Activated naive CD4-positive, alpha-beta T cell treated with Interleukin-2 at 50 U/mL for 16 hours (primary cell): ENCODE measurements around the gene SOX11.
"Not testable (repeated sequence)": the region's sequence is repeated elsewhere in the genome, so short reads cannot be mapped to it uniquely, and the experiment has no call there.

Experiments used
- DNase-seq: peaks from one replicate; pipeline ENCODE4 v3.0.0-alpha.2; 2020

Gene SOX11

DNA sequence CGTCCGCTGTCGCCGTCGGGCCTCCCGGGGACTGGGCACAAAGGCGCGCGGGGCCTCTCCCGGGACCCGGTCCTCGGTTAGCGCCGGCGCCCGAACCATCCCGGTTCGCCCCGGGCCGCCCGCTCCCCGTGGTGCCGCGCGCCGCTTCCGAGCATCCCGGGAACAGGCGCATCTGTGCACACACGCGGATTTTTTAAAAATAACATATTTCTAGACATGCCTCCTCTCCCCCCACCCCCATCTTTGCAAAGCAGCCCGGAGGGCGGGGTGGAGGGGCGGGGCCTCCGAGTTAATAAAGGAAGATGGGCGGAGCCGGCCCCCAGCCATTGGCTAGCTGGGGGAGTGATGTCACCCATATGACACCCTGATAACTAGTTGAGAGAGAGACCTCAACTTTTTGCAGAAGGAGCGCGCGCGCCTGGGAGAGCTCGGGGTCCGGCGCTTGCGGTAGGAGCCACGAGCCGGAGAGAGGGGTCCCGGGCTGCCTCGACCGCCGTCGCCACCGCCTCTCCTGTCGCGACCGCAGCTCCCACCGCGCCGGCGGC is at the start of gene SOX11:
Gene SOX11 (plus strand): TSS at position 400 of the 545 bp plus-strand sequence. CDS start 338 bp downstream, outside the sequence.
- DNase-seq: no peak

DNA sequence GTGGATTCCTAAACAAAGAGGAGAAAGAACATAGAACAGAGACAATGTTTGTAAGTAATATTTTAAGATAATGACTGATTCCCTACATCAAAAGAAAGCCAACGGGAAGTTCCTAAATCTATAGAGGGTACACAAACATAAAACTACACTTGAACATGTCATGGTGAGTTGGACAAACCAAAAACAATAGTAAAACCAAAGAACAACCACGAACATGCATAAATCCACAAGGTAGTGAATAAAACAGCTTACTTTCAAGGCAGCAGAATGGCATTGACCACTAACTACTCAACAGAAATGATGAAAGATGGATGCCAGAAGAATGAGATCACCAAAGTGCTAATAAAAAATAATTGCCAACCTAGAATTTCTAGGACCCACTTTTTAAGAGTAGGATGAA is 39.5 kb upstream of the SOX11 start:
- not testable (repeated sequence) for DNase-seq

DNA sequence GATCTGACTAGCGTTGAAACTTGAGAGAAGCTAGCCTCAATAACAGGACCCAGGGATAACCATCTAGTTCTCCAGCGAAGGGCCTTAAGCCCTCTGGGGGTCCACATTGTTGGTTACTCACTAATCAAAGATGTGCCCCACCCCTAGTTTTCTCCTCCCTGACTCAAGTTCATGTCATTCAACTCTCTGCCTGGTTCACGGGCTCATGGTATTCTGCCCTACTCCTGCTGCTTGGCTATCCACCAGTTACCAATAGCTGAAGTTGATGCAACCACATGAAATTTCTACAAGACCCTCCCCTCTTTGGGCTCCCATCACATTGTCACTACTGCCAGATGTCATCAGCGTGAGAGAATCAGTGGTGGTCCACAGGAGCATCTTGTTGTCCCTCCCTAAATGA is 38.4 kb upstream of the SOX11 start:
- DNase-seq: not testable (repeated sequence)

DNA sequence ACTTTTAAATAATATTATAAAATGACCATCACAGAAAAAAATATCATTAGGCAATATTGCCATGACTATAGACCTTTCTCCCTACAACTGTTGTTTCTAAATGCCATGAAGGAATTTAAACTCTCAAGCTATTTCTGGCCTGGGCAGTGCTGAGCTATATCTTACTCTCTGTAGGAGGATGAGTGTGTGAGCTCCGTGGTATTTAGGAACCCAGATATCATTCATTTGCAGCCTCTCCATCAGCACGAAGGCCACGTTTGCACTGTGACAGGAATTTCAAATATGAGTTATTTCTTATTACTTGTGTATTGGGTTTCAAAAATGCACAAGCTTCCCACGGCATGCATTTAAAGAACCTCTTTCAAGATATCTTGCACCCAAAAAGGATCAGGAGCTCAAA is 35.0 kb upstream of the SOX11 start:
- no peak for DNase-seq

DNA sequence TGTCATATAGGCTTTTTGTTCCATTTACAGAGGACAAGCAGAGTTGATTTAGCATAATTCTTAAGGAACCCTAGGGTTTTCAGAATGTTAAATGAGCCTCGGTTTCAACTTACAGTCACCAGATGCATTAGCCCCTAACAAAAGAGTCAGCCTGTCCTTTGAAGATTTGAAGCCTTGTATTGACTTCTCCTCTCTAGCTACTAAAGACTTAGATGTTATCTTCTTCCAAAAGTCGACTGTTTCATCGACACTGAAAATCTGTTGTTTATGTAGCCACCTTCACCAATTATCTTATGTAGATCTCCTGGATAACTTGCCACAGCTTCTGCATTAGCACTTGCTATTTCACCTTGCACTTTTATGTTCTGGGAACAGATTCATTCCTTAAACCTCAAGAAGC is 31.6 kb upstream of the SOX11 start:
- no peak for DNase-seq

DNA sequence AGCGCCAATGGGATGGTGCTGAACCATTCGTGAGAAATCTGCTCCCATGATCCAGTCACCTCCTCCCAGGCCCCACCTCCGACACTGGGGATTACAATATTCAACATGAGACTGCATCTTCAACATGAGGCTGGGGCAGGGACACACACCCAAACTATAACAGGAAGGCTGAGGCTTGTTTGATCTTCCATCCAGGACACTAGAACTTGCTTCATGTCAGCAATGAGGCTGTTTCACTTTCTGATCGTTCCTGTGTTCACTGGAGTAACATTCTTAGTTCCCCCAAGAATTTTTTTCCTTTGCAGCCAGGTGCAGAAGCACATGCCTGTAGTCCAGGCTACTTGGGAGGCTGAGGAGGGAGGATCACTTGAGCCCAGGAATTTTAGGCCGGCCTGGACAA is 30.8 kb upstream of the SOX11 start:
- DNase-seq: no peak

DNA sequence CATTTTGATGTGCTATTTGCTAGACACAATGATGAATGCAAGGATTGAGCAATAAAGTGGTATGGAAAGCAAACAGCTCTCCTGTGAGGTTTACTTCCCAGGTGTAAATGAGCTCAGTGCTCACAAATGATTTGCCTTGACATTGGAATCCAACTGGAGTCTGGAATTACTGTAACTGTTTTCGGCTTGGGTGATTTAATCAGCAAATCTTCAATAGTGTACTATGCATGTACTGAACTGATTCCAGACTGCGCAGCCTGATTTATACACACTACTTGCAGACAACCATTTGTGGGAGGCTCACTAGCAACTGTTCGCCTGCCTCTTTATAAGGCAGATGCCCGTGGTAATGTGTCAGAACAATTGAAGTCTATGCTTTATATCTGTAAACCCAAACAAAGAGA is 27.9 kb upstream of the SOX11 start:
- no peak for DNase-seq

DNA sequence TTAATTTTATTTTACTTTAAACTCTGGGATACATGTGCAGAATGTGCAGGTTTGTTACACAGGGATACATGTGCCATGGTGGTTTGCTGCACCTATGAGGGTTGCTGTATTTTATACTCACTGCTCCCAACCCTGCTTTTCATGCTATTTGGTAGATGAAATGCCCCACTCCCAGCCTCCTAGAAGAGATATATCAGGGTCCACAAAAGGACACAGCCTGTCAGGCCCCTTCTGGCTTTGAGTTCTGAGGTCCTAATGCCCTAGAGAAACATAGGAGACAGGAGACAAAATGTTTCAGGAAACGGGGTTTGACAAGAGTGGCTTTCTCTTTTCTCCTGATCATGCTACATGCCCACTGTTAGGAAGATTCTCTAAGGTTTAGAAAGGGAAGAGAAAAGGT is 27.1 kb upstream of the SOX11 start:
- no peak for DNase-seq

DNA sequence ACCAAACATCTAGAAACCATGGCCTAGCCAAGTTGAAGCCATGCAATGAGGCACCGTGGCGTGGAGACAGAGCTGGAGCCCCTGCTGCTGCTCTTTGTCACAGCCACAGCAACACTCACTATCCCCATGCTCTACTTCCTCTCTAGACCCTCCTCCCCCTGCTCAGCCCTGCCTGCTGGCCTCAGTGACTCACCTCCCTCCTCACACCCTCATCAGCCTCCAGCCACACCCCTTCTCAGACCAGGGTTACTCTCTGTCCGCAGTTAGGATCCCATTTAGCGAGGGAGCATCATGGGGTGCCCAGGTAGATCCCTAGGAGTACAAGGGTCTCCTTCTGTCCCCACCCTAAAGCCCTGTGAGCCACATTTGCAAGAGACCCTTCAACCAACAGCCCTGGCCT is 25.4 kb upstream of the SOX11 start:
- no peak for DNase-seq

DNA sequence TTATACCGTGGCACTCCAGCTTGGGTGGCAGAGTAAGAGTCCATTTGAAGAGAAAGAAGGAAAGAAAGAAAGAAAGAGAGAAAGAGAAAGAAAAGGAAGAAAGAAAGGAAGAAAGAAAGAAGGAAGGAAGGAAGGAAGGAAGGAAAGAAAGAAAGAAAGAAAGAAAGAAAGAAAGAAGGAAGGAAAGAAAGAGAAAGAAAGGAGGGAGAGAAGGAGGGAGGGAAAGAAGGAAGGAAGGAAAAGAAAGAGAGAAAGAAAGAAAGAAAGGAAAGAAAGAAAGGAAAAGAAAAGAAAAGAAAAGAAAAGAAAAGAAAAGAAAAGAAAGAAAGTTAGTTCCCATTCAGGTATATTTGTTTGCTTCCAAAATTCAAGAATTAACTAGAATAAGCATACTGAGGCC is 24.5 kb upstream of the SOX11 start:
- DNase-seq: not testable (repeated sequence)

DNA sequence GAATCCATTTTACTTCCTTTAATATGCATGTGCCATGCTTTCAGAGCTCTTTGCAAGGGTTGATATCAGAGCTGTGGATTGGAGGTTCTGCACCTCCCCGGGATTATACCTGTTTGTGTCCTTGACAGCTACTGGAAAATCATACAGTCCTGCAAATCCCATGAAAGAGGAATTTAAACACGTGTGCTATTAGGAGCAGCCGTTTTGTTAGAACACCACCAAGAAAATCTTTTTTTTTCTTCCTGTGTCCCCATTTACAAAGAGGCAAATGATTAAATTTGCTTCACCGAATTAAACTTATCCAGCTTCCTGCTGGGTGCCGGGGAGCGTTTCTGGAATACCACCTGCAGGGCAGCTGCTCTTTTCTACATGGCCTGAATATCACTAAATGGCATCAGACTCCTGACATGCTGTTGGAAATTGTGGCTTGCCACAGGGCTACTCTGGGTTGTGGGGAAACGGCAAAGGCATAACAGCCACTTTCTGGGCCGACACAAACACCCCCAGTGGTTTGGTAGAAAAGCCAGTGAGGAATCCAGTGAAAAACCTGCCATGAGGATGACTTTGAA is 23.4 kb upstream of the SOX11 start:
- no peak for DNase-seq

DNA sequence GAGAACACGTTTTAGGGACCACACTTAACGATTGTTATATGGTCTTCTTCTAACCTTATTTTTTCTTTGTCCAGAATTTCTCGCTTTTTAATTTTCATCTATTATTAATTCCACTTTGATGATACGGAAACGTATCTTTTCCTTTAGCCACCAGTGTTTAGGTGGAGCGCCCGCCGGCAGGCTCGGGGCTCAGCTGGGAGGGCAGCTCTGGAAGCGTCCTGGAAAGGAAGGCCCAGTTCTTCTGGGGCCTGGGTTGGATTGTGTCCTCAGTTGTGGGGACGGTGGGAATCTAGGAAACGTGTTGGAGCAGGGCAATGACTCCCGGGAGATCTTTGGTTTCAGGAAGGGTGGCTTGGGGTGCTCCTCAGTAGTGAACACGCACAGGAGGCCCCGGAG is 19.4 kb upstream of the SOX11 start:
- DNase-seq: no peak

DNA sequence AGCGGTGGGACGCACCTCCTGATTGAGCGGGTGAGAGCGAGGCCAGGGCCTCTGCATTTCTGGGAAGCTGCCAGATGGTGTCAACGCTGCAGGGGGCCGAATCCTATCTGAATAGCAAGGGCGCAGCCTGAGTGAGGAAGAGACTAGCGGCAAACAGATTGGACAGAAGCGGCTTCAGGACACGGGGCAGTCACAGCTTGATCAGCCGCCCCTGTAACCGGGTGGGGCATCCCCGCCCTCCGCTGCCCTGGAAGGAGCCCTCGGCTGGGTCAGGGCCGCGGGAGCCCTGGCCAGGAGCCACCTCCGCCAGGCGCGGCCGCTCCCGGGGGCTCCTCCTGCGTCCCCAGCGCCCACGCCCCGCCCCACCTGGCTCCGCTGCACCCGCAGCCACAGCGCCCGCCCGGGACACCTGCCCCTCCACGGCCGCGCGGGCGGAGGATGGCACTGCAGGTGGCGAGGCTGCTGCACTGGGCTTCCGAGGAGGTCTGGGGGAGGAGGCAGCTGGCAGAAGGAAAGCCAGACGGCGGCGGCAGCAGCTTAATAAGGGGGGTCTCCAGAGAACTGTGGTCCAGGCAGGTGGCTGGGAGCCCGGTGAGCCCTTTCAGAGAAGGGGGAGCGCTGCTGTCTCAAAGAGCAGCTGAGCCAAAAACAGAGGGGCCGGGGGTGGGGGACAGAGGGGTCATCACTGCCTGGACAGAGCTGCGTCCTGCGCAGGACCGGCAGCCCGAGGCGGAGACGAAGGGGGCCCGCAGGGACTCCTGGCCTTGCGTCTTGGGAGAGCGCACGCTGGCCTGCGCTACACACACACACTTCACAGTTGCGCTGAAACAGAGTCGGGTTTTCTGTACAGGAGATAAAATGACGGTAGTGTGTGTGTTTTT is 18.8 kb upstream of the SOX11 start:
- no peak for DNase-seq

DNA sequence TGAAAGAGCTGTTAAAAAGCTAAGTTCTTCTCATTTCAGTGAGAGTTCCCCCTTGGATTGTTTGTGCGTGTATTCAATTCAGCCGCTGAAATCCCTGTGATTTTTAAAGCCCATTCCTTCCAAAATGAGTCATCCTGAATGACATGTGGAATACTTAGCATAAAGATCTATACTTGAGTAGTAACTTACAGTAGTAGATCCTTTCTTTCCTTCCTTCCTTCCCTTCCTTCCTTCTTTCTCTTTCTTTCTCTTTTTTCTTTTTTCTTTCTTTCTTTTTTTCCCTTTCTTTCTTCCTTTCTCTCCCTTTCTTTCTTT is 18.2 kb upstream of the SOX11 start:
- DNase-seq: no peak

DNA sequence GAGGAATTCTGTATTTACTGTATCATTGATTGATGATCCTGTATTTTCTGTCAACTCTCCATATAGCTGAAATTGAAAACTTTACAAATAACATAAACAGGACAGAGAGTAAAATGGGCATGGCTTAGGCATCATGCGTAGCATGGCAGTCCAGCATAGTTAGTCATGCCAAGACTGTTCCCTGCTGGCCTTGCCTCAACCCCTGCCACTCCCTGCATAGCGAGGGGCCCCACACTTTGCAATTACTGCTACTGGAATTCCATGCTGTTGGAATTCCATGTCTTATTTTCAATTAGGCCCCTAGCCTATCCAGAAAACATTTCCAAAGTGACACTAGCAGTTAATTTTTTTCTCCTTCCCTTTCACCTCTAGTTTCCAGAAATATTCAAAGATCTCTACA is 15.1 kb upstream of the SOX11 start:
- DNase-seq: no peak

DNA sequence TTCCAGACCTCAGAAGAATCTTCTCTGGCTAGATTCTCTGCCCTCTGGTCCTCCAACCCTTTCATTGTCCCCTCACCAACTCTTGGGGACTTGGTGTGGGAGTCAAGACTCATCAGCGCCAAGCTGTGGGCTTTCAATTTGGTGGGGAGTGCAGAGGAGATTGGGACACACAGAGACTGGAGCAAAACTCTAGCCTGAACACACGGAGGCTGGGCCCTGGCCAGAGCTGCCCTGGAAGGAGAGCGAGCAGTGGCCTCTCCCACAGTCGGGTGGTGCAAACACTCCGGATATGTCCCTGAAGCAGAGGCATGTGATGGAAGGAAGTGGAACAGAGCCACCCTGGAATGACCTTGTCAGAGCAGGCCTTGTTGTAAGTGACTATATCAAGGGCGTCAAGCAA is 8.7 kb upstream of the SOX11 start:
- no peak for DNase-seq

DNA sequence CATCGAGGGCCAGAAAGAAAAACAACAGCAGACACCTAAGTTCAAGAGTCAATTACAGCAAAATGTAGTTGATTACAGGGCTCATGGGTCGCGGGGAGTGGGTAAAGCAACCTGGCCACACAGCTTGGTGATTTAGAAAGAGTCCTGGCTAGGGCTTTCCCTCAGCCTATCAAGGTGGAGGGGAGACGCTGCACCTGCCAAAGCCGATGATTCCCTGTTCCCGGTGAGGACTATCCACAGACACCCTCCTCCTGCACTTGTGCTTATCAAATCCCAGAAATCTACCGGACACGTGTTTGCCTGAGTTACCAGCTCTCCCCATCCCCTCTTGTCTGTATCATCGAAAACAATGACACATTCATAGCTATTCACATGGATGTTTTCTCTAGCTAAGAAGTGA is 7.0 kb upstream of the SOX11 start:
- DNase-seq: no peak

DNA sequence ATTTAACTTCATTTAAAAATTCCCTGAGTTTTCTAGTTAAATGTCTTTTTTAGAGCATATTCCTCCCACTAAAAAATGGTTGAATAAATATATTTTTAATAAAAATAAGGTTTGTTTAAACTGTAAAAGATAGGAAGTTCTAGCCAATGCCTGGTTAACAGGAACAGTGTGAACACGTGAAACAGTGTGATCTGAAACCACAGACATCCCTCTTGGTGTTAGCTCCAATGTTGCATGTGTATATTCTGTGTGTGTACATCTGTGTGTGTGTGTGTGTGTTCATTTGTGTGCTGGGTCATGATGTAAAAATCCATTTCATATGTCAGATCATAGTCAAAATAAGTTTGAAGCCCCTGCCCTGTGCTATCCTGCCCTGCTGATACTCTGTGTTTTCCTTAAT is 6.1 kb upstream of the SOX11 start:
- no peak for DNase-seq

DNA sequence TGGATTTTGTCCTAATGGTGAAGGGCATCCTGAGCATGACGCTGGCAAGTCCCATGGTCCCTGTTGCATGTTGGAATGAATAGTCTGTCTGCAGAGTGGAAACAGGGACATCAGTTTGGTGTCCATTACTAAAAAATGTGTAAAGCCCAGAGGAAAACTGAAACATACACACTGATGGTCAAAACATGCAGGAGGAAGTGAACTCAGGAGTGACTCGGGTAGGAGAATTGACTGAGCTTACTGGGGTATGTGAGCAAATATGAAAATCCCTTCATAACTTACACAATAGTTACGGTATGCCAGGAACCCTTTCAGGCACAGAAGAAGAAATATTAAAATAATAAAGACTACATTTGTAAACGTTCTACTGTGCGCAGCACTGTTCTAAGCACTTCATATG is 5.6 kb upstream of the SOX11 start:
- no peak for DNase-seq

DNA sequence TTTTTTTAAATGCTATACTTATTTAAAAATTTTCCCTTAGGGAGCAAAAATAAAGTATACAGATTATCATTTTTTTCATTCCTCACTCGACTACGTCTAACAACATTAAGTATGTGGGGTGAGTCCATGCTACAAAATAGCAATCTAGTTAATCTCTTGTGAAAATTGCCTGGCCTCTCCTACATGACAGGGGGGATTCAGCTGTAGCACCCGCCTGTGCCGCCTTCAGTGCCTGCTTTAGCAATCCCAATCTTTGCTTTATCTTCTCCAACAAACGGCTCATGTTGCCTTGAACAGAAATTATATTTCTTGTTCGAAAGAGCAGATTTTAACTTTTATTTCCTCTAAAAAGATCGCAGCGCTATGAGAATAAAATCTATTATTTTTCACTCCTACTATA is 2.4 kb upstream of the SOX11 start:
- DNase-seq: no peak

DNA sequence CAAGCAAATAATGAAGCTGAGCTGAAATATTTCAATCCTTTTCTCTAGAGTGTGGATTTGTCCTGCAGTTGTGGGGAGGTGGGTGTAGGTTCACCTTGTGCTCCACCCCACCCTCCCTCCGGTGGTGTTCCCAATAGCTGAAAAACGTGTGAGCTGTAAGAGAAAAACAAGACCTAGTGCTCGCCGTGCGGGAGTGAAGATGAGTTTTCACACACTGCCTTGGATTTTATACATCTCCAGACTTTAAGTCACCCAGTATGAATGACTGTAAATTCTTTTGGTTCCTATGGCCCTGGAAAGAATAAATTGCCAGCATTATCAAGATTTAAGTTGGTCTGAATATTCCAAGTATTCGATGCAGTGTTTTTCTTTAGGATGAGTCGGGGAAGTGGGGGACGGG is 1.9 kb upstream of the SOX11 start:
- no peak for DNase-seq

DNA sequence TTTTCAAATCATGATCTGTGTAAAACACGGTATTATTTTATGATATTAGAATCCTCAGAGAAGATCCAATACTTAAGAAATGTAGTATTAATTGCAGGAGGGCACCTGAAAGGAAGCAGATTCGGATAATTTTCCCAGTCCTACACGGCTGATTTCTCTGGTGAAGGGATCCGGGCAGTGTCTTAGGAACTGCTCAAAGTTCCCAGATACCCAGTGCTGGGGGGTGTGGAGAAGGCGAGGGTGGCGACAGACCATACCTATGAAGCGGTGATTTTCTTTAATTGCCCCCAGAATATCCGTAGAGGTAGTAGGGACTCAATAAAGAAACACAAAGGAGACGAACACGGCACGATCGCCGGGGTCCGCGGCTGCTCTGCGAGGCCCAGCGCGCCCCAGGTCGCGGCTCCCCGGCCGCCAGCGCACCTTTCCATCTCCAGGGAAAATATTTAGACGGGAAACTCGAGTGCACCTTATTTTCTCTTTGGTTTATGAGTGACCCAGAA is 1.4 kb upstream of the SOX11 start:
- DNase-seq: no peak

DNA sequence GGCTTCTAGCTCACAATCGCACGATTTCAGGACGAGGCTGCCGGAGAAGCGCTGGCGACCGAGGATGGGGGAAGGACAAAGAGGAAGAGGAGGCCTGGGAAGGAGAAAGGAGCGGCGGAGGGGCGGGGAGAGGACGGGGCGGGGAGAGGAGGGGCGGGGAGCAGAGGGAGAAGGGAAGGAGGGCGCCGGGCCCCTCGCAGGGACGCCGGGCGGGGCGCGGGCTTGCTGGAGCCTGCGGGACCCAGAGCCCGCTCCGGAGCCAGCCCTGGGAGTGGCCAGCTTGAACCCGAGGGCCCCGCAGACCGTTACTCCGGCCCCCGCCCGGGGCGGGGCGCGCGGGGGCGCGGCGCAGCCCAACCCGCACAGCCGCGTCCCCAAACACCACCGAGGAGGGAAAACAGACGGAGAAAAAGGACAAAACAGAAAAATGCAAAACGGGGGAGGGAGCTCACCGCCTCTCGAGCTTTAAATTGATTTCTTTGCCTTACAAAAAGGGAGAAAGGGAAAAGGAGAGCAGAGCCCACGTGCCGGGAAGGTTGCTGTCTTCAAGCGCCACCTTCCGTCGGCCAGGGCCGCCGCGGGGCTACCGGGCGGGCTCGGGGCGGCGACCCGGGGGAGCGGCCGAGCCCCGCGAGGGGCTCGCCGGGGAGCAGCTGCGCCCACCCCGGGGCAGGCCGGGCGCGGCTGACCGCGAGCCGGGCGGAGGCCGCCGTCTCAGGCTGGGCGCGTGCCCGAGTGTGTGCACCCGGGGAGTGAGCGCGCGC is 781 bp upstream of the SOX11 start:
- DNase-seq: no peak
